MCF 10A (cell line): ENCODE results near the gene NR5A2. TPM values are rescaled to one million over a fixed set of nuclear protein-coding genes. Genes with fewer than 3 reads are reported as not detected.

ENCODE experiments used
- BruUV-seq: library from RNA; stranded (reverse); fragments of 400-500 nt; replicated peaks from 2 replicates; lab custom pipeline; 2021; lab: Mats Ljungman, UMichigan
- CTCF ChIA-PET: fragments of 300-600 bp; sonication (Branson Sonifier 250); formaldehyde crosslinking; extraction: SDS; loops from one replicate; lab custom pipeline; 2021; ENCODE audit warnings: antibody characterized with exemption, inconsistent platforms; lab: Yijun Ruan, JAX
- POLR2A ChIA-PET: fragments of 300-600, 350-650 bp; sonication (Branson Sonifier 250); formaldehyde crosslinking; extraction: SDS; loops from one replicate; lab custom pipeline; 2020; ENCODE audit warnings: antibody characterized with exemption, inconsistent platforms; lab: Yijun Ruan, JAX
- DNase-seq: peaks from one replicate; pipeline ENCODE4 v3.0.0-alpha.2; 2018; ENCODE audit not compliant: unreplicated experiment
- H3K27ac Mint-ChIP-seq: one replicate; pipeline ENCODE4 v1.8.0; 2022; ENCODE audit warnings: mild to moderate bottlenecking, low read depth, mixed read lengths; ENCODE audit not compliant: unreplicated experiment
- H3K27me3 Mint-ChIP-seq: one replicate; pipeline ENCODE4 v1.8.0; 2022; ENCODE audit warnings: mixed read lengths; ENCODE audit not compliant: insufficient read depth, unreplicated experiment
- H3K36me3 Mint-ChIP-seq: one replicate; pipeline ENCODE4 v1.8.0; 2022; ENCODE audit warnings: mild to moderate bottlenecking, moderate library complexity, mixed read lengths; ENCODE audit not compliant: insufficient read depth, unreplicated experiment
- H3K4me1 Mint-ChIP-seq: one replicate; pipeline ENCODE4 v1.8.0; 2022; ENCODE audit warnings: mixed read lengths; ENCODE audit not compliant: insufficient read depth, unreplicated experiment
- H3K4me3 Mint-ChIP-seq: one replicate; pipeline ENCODE4 v1.8.0; 2022; ENCODE audit warnings: mild to moderate bottlenecking, moderate library complexity, mixed read lengths; ENCODE audit not compliant: unreplicated experiment
- H3K9me3 Mint-ChIP-seq: one replicate; pipeline ENCODE4 v1.8.0; 2022; ENCODE audit warnings: mixed read lengths; ENCODE audit not compliant: unreplicated experiment
- intact Hi-C: fragments of 100-400 bp; cut with micrococcal nuclease; formaldehyde crosslinking; loops from 2 replicates; pipeline ENCODE4 v1.14.1; 2022
- total RNA-seq: library from RNA; stranded (reverse); gene quantifications from 2 replicates; pipeline ENCODE4 v1.2.3, GENCODE V29; 2022
- TF ChIP-seq, protein P1 (sequence below): fragments of 200-600 bp; IDR thresholded peaks from one replicate; pipeline ENCODE4 v1.8.0; 2022; ENCODE audit warnings: antibody characterized with exemption, mild to moderate bottlenecking; ENCODE audit not compliant: unreplicated experiment

Gene NR5A2
- total RNA-seq, 1 experiment from 2014 or later = 0.09 TPM

DNA sequence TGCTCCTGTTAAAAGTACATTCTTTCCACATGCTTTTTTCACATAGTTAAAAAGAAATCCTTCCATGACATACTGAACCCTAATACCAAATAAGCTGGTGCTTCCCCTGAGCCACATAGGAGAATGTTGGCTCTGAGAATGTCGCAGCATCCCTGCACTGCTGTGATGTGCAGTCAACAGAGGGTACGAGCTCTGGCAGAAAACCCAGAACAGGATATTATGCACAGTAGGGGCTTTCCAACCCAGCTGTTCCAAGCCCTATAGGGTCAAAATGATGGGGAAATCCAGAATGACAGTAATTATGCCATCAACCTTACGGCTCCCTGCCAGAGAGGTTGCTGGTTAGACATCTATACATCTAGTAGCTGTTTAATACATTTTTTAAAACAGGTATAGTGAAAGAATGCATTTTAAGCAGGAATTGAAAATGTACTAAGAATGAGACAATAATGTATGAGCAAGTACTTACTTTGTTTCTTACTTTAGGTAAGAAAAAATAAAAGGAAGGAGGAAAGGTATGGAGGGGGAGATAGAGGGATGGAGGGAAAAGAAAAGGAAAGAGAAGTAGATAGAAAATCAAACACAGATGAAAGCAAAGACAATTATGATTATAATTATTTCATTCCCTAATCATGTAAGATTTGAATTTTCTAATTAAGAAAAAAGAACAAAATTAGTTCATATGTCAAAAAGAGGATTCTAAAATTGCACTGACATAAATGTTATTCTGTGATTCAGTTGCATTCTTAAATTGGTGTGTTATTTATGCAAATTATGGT is 126.0 kb downstream of the NR5A2 start:
- H3K27me3 Mint-ChIP-seq = no peaks in the 10 kb centered on the region
- no peak overlapping the region for H3K27ac Mint-ChIP-seq
- POLR2A ChIA-PET = interaction anchor here (0.7 to 1.3 kb wide), 3 partner anchors 30 to 379 kb away, joined by 3 to 5 read pairs (median 3); no protein-coding TSS in a partner anchor
- H3K9me3 Mint-ChIP-seq = no peaks in the 10 kb centered on the region
- peaks cover 24% of the 10 kb centered on the region for H3K4me1 Mint-ChIP-seq
- BruUV-seq = no TSS peak
- CTCF ChIA-PET = interaction anchor here (0.5 to 1.4 kb wide), 7 partner anchors 9 to 1359 kb away, joined by 3 to 8 read pairs (median 4); no protein-coding TSS in a partner anchor
- TF ChIP-seq, protein P1, sequence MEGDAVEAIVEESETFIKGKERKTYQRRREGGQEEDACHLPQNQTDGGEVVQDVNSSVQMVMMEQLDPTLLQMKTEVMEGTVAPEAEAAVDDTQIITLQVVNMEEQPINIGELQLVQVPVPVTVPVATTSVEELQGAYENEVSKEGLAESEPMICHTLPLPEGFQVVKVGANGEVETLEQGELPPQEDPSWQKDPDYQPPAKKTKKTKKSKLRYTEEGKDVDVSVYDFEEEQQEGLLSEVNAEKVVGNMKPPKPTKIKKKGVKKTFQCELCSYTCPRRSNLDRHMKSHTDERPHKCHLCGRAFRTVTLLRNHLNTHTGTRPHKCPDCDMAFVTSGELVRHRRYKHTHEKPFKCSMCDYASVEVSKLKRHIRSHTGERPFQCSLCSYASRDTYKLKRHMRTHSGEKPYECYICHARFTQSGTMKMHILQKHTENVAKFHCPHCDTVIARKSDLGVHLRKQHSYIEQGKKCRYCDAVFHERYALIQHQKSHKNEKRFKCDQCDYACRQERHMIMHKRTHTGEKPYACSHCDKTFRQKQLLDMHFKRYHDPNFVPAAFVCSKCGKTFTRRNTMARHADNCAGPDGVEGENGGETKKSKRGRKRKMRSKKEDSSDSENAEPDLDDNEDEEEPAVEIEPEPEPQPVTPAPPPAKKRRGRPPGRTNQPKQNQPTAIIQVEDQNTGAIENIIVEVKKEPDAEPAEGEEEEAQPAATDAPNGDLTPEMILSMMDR = no peak
- no peaks in the 10 kb centered on the region for H3K36me3 Mint-ChIP-seq
- intact Hi-C loops = no loop called here
- no peak for DNase-seq
- H3K4me3 Mint-ChIP-seq = no peak overlapping the region

DNA sequence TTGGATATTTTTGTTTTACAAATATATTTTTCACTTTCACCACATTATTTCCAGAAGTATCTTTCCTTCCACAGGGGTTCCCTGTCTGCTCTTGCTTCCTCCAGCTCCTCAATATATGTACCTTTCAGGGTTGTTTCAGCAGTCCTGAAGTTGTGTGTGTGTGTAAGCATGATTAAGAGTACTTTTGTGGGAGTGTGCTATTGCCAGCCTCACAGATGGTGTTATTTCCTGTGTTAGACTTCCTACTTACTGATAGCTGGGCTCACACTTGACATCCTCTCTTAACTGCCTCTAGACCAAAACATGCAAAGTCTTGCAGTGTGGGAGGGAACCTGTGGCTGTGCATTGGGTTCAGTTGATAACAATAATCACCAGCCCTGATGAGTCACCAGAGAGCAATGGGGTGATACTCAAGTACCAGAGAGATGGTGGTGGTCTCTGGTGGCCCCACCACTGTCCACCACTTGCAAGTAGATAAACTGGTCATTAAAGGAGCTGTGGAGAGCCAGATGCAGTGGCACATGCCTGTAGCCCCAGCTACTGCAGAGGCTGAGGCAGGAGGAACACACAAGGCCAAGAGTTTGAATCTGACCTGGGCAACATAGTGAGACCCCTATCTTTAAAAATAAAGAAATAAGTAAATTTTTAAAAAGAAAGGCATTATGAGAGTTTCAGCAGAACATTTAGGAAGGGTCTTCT is 126.7 kb downstream of the NR5A2 start:
- DNase-seq = no peak
- CTCF ChIA-PET = interaction anchor here (0.6 to 1.5 kb wide), 6 partner anchors 9 to 469 kb away, joined by 3 to 8 read pairs (median 4); no protein-coding TSS in a partner anchor
- Mint-ChIP-seq H3K4me3 (no peak overlapping the region), H3K27me3 (no peaks in the 10 kb centered on the region), H3K36me3 (no peaks in the 10 kb centered on the region), H3K27ac (no peak overlapping the region), H3K9me3 (no peaks in the 10 kb centered on the region), H3K4me1 (peaks cover 24% of the 10 kb centered on the region)
- TF ChIP-seq, protein P1 = no peak
- intact Hi-C loops = no loop called here
- no TSS peak for BruUV-seq
- POLR2A ChIA-PET = interaction anchor here (1.3 kb wide), 1 partner anchor 29 kb away, joined by 5 read pairs; no protein-coding TSS in a partner anchor

DNA sequence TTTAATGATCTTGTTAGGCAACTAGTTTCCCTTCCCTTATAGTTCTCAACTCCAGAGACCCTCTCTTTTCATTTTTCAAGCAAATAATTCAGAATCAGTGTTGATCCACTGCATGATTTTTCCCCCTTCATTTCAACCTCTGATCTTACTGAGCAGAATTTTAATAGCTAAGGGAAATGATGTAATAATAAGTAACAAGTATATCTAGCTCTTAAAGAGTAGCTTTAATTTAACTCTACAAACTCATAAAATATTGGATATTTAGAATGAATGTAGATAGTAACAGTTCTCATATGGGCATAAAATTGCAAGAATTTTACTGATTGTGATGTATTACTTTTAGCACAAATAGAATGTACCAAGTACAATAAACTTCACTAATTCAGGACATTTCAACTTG is 130.2 kb downstream of the NR5A2 start:
- H3K36me3 Mint-ChIP-seq = no peaks in the 10 kb centered on the region
- H3K4me3 Mint-ChIP-seq = no peak overlapping the region
- intact Hi-C loops = no loop called here
- H3K4me1 Mint-ChIP-seq = peaks cover 12% of the 10 kb centered on the region
- H3K27ac Mint-ChIP-seq = no peak overlapping the region
- BruUV-seq = no TSS peak
- TF ChIP-seq, protein P1 = no peak
- H3K9me3 Mint-ChIP-seq = no peaks in the 10 kb centered on the region
- H3K27me3 Mint-ChIP-seq = no peaks in the 10 kb centered on the region
- DNase-seq = no peak
- ChIA-PET POLR2A (interaction anchor here (0.7 to 1.2 kb wide), 4 partner anchors 10 to 27 kb away, joined by 3 to 6 read pairs (median 4); no protein-coding TSS in a partner anchor), CTCF (interaction anchor here (0.6 to 1.3 kb wide), 4 partner anchors 19 to 890 kb away, joined by 3 to 4 read pairs (median 4); no protein-coding TSS in a partner anchor)

DNA sequence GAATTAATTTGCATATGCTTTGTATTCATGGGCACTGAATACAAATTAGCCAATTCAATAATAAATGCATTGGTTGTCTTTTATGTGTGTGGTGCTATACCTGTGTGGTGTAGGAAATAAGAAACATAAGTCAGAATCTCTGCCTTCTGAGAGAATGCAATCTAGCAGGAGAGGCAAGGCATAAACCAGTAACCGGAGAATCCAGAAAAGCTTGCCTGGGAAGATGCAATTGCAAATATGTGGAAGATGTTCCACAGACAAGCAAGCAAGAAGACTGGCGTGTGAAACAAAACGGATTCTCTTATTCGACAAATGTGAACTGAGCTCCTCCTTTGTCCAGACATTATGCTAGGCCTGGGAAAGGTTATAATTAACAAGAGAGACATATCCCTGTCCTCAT is 134.3 kb downstream of the NR5A2 start:
- CTCF ChIA-PET = interaction anchor here (0.8 to 1.1 kb wide), 3 partner anchors 11 to 424 kb away, joined by 3 to 4 read pairs (median 3); no protein-coding TSS in a partner anchor
- no peak overlapping the region for H3K27ac Mint-ChIP-seq

More for the DNA sequence above, 134.3 kb downstream of the NR5A2 start:
- H3K4me3 Mint-ChIP-seq = no peak overlapping the region
- intact Hi-C loops = no loop called here
- BruUV-seq = no TSS peak
- no peak for DNase-seq
- POLR2A ChIA-PET = interaction anchor here (0.7 kb wide), 3 partner anchors 15 to 294 kb away, joined by 3 to 4 read pairs (median 3); no protein-coding TSS in a partner anchor
- TF ChIP-seq, protein P1 = no peak
- H3K36me3 Mint-ChIP-seq = no peaks in the 10 kb centered on the region
- peaks cover 6% of the 10 kb centered on the region for H3K4me1 Mint-ChIP-seq
- no peaks in the 10 kb centered on the region for H3K9me3 Mint-ChIP-seq
- H3K27me3 Mint-ChIP-seq = no peaks in the 10 kb centered on the region
